ENCODE measurements around the gene SRRM5.
A peak's percentile ranks its signal among the peaks of the same experiment; 100 is the strongest.
"Not testable (repeated sequence)": the region's sequence is repeated elsewhere in the genome, so short reads cannot be mapped to it uniquely, and the experiment has no call there.

SRRM5 gene

GRCh38 chr19:43611788-43612187 lies at the start of gene SRRM5:
Gene SRRM5, plus strand, starts transcription at chr19:43612088. Its CDS starts 34 bp downstream, at chr19:43612122.
- DNase-seq (ENCODE audit: low read depth in 2 of 2), result no peak

GRCh38 chr19:43562226-43562697 lies 49.6 kb upstream of the SRRM5 start:
- DNase-seq (ENCODE audit: low read depth in 2 of 2), result no peak

GRCh38 chr19:43562698-43563241 lies 49.1 kb upstream of the SRRM5 start:
- peak; percentile 66 to 67 for DNase-seq (ENCODE audit: low read depth in 2 of 2)

GRCh38 chr19:43563816-43564457 lies 48.0 kb upstream of the SRRM5 start:
- no peak for DNase-seq (ENCODE audit: low read depth in 2 of 2)

GRCh38 chr19:43564800-43565199 lies 47.1 kb upstream of the SRRM5 start:
- no peak for DNase-seq (ENCODE audit: low read depth in 2 of 2)

- DNase-seq (ENCODE audit: low read depth in 2 of 2), result no peak
These were observed 42.2 kb upstream of the SRRM5 start for GRCh38 chr19:43569657-43570056.

- no peak for DNase-seq (ENCODE audit: low read depth in 2 of 2)
These were observed 41.6 kb upstream of the SRRM5 start for GRCh38 chr19:43570174-43570791.

GRCh38 chr19:43572171-43572588 lies 39.7 kb upstream of the SRRM5 start:
- no peak for DNase-seq (ENCODE audit: low read depth in 2 of 2)

GRCh38 chr19:43574424-43575155 lies 37.3 kb upstream of the SRRM5 start:
- no peak for DNase-seq (ENCODE audit: low read depth in 2 of 2)

- peak; percentile 88 to 91 for DNase-seq (ENCODE audit: low read depth in 2 of 2)
These were observed 36.5 kb upstream of the SRRM5 start, which contains the start of the genes PINLYP and XRCC1 for GRCh38 chr19:43575156-43575950. Gene PINLYP, plus strand, starts transcription at chr19:43575801. Its CDS starts 1,391 bp downstream, at chr19:43577192. Gene XRCC1, minus strand, starts transcription at chr19:43575527. Its CDS starts 69 bp downstream, at chr19:43575458.

- DNase-seq (ENCODE audit: low read depth in 2 of 2), result no peak
These were observed 35.7 kb upstream of the SRRM5 start for GRCh38 chr19:43575955-43576878.

- DNase-seq (ENCODE audit: low read depth in 2 of 2), result no peak
These were observed 33.1 kb upstream of the SRRM5 start for GRCh38 chr19:43578787-43579186.

- no peak for DNase-seq (ENCODE audit: low read depth in 2 of 2)
These were observed 30.4 kb upstream of the SRRM5 start for GRCh38 chr19:43581467-43581866.

- DNase-seq (ENCODE audit: low read depth in 2 of 2), result no peak
These were observed 29.4 kb upstream of the SRRM5 start for GRCh38 chr19:43582495-43582894.

GRCh38 chr19:43584484-43584883 lies 27.4 kb upstream of the SRRM5 start:
- DNase-seq (ENCODE audit: low read depth in 2 of 2), result no peak

GRCh38 chr19:43586346-43586745 lies 25.5 kb upstream of the SRRM5 start:
- DNase-seq (ENCODE audit: low read depth in 2 of 2), result no peak

- DNase-seq (ENCODE audit: low read depth in 2 of 2), result not testable (repeated sequence)
These were observed 24.9 kb upstream of the SRRM5 start for GRCh38 chr19:43587029-43587428.

- DNase-seq (ENCODE audit: low read depth in 2 of 2), result no peak
These were observed 22.6 kb upstream of the SRRM5 start for GRCh38 chr19:43589277-43589676.

- DNase-seq (ENCODE audit: low read depth in 2 of 2), result no peak
These were observed 22.2 kb upstream of the SRRM5 start for GRCh38 chr19:43589678-43590077.

Measured in stimulated activated CD8-positive, alpha-beta memory T cell treated with anti-CD3 and anti-CD28 coated beads, Interleukin-15, amount 100 ng/mL, for 4 hours (primary cell).